GM21786 (cell line): Measurements from ENCODE around the gene C22orf42.
"Not testable (repeated sequence)": the region's sequence is repeated elsewhere in the genome, so short reads cannot be mapped to it uniquely, and the experiment has no call there.

ENCODE experiments used
- ATAC-seq: cut with Tn5 transposase; IDR thresholded peaks from one replicate; pipeline ENCODE4 v1.9.1; 2021; ENCODE audit not compliant: unreplicated experiment

Gene C22orf42

DNA sequence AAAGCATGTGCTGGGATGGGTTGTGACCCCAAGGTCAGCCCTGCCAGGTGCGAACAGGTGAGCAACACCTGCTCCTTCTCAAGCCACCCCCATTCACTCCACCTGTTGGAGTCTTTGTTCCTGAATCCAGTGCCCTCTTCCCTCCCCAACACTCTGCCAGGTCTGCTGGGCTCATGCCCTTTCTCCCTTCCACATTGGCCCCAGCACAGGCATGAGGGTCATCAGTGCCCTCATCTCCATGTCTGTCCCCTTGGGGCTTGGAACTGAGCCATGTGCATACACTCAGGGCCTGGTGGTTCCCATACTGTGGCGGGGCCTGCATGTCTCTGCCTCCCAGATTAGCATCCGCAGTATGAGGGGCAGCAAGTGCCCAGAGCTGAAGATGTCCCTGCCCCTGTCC, 26.7 kb upstream of the C22orf42 start:
- no peak for ATAC-seq

DNA sequence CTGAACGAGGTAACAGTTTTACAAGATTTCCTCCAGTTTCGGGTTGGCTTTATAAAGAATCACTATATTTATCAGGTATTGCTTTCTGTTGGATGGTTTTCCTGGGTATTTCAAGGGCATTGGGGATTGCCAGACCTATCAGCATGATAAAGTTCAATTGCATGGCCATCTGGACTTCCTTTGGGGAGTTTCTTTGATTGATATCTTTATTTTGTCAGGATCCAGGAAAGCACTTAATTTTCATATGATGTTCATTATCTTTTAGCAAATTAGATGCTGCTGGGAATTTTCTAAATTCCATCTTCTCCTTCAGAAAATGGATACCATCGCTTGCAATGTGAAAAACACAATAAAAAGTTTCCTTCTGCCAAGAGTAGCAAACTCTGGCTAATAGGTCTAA, 24.5 kb upstream of the C22orf42 start:
- no peak for ATAC-seq

DNA sequence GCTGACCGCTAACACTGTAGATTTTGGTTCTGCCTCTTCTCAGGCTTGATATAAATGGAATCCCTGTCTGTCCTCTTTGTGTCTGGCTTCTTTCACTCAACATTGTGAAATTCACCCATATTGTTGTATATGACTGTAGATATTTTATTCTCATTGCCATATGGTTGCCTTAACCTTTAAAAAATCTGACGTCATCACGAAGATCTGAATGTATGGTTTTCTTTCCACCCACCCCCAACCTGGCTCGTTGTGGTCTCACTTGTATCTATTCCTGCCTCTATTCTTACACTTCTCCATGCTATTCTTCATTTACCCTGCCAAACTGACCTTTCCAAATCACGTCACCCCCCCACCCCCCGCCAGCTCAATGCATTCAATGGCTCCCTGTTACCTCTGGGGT, 21.9 kb upstream of the C22orf42 start:
- no peak for ATAC-seq

DNA sequence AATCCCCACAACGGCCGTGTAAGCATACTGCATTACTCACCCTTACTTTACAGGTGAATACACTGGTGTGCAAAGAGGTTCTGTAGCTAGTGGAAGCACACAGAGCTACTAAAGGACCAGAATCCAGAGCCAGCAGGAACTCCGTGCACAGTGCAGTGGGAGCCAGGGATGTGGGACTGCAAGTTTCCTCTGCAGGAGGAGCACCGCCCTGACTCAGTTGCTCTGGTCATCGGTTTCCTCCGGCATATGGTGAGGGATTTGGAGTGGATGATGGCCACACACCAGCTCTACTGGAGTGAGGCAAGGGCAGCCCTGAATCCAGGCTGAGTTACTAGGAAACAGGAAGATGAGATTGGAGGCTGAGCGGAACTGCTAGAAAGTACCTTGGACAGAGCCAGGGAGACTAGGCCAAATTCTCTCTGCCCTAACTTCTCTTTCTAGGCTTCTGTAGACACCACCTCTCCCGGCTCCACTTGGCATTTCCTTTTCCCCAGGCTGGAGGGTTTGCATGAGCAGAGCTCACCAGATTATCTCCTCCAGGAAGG, 18.2 kb upstream of the C22orf42 start:
- ATAC-seq = no peak

DNA sequence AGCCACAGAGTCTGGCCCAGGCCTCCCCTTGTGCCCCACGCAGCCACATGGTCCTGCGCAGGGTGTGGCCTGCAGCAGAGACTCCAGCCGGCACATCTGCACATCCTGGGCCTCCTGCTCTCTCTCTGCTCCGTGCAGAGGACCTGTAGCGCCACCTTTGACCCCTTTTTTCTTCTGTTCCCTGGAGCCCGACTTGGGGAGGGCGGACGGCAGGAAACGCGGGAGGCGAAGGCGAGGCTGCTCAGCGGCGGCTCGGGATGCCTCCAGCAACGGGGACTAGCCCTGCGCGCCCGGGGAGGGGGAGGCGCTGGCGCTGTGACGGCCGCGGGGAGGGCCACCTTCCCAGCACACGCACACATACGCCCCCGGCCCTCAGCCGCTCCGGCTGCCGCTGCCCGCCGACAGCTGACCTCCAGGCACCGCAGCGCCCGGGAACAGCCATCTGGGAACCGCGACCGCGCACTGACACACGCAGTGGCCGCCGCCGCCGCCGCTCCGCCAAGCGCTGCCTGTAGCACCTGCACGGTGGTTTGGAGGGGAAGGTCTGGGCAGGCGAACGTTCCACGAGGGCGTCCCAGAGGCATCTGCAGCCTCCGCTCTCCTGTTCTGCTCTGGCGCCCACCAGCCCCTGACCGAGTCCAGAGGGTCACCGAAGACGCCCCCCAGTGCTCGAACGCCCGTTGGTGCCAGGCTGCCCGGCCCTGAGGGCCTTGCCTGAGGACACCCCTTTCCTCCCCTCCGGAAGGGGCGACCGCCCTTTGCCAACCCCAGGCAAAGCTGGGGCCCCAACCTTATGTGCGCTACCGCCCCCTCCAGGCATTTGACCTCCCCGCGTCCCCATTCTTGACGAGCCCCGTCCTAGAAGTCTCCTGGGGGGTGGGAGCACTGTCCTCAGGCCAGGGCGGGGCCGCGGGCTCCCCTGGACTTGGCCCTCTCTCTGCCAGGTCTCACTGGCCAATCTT, 16.9 kb upstream of the C22orf42 start:
- no peak for ATAC-seq

DNA sequence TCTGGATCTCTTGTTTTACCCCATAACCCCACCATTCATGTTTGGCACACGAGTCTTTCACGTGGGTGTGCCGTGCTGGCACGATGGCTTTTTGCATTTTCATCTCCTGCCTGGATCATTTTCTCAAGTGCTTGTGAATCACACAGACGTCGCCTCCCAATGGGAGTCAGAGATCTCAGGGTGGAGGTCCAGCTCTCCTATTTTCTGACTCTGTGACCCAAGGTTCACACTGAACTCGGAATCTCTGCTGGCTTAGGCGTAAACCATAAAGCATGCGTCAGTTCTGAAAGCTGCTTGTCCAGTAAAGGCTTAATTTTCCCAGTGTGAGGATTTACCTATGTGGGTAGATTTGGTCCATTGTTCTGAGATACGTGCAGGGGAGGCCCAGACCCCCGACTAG, 16.0 kb upstream of the C22orf42 start:
- ATAC-seq = no peak

DNA sequence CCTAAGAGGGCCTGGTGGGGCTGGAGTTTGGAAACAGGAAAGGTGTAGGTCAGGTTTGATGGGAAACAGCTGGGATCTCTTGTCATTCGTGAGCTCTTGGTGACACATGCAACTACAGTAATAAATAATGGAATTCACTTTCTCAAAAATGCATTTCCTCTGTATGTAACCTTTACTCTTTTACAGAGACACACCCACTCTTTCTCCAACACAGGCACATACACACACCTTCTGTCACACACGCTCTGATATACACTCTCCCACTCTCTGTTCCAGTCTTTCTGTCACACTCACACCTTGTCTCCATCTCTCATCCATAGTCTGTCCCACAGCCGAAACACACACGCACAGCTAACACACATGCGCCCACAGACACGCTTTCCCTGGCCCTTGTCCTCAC, 6.6 kb upstream of the C22orf42 start:
- ATAC-seq = no peak

DNA sequence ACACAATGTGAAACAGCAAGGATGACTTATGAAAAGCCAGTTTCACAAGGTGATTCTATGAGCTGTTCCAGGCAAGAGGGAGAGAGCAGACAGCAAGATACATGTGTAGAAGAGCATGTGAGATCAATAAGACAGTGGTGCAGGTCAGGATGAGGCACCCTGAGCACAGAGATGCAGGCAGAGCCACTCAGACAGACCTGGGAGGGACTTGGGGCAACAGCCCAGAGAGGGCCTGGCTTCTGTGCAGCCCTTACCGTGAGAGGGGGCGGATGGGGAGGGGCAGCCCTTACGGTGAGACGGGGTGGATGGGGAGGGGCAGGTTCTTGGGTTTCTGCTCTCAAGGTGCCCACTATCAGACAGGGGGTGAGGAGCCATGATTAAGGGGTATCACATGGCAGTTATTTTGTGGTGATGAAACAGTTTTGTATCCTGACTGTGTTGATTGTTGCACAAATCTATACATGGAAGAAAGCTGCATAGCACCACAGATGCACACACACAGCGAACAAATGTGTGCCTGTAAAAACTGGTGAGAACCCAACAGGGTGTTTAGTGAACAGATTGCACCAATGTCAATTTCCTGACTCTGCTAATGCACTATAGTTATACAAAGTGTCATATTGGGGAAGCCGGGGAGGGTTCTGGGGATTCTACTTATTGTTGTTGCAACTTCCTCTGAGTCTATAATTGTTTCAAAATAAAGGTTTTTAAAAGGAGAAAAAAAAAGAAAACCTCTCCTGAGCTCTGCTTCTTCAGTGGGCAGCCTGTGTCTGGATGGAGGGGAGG, 5.2 kb upstream of the C22orf42 start:
- no peak for ATAC-seq

DNA sequence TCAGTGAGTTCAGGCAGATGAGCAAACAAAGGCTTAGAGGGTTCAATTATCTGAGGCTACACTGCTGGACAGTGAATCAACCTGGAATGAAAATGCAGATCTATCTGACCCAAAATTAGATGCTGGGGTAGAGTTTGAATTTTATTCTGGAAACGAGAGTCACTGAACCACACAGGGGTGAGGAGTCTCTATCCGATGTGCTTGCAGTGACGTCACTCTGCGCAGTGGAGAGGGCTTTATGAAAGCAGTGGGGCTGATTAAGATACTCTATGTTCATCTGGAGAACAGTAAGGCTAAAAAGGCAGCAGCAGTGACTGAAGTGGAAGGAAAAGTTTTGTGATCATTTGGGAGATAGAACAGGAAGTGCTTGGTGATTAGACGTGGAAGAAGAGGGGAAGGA, 1.3 kb upstream of the C22orf42 start:
- ATAC-seq = not testable (repeated sequence)

DNA sequence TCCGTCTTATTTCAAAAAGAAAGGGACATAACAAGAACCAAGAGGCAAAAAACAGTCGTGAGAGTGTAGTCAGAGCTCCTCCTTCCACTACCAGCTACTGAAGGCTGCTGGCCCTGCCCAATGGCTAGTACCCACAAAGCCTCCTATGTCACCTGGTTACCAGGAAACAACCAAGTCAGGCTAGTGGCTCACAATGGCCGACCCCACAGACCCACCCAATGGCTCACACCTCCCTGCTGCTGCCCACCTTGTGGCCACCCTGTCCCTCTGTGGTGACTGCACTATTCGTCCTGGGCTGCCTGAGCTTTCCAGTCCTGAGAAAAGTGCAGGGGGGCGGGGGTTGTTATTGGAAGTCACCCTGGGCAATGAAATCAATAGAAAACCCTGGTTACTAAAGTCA, 1.5 kb downstream of the C22orf42 start:
- ATAC-seq = not testable (repeated sequence)

DNA sequence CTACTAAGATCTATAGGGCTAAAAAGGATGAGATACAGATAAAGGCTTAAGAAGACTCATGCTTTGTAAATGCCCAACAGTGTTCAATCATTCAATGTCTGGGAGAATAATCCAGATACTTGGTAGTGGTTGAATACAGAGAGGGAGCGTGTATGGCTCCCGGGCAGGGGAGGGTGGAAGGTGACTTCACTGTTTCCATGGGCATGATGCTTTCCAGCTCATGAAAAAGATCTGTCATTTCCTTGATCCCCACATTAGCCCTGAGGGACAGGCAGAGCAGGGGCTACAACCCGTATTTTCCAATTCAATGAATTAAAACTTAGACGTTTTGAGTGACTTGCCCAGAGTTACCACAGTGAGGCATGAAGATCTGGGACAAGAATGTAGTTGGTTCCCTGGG, 4.4 kb downstream of the C22orf42 start:
- ATAC-seq = not testable (repeated sequence)

DNA sequence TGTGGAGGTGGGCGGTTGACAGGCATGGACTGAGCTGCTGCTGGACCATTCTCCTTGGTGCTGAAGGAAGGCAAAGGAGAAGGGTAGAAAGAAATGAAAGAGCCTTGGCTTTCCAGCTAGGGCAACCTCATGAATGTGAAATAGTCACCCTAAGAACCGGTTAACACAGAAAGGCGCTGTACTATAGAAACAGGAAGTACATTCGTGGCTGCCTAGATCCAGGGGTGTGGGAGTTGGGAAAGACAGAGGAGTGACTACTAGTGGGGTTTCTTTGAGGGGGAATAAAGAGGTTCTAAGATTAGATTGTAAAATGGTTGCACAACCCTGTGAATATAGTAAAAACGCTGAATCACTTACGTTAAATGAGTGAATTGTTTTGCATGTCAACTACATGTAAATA, 7.5 kb downstream of the C22orf42 start:
- ATAC-seq = not testable (repeated sequence)

DNA sequence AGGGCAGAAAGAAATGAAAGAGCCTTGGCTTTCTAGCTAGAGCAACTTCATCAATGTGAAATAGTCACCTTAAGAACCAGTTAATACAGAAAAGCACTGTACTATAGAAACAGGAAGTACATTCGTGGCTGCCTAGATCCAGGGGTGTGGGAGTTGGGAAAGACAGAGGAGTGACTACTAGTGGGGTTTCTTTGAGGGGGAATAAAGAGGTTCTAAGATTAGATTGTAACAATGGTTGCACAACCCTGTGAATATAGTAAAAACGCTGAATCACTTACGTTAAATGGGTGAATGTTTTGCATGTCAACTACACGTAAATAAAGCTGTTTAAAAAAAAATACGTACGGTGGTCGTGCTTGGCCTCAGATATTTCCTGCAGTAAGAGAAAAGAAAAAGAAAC, 8.5 kb downstream of the C22orf42 start:
- not testable (repeated sequence) for ATAC-seq

DNA sequence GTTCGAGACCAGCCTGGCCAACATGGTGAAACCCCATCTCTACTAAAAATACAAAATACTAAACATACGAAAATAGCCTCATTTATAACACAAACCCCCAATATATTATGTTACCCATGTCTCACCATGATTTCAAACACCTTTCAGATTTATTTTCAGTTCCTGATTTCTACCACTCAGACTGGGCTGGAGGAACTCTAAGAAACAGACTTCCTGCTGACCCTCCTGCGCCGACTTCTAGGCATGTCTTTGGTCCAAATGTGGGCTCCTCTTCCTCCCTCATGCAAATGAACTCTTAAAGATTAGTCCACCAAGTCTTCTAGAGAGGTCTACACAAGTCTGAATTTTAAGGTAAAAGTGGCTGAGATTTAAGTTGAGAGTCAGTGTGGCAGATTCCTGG, 10.7 kb downstream of the C22orf42 start:
- ATAC-seq = not testable (repeated sequence)

DNA sequence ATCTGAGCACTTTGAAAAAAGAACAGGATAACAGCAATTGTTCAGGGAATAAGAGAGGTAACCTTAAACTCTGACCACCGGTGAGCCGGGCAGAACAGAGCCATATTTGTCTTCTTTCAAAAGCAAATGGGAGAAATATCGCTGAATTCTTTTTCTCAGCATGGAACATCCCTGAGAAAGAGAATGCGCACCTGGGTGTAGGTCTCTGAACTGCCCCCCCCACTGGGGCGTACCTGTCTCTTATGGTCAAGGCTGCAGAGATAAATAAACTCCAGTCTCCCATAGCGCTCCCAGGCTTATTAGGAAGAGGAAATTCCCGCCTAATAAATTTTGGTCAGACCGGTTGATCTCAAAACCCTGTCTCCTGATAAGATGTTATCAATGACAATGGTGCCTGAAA, 12.0 kb downstream of the C22orf42 start:
- not testable (repeated sequence) for ATAC-seq

DNA sequence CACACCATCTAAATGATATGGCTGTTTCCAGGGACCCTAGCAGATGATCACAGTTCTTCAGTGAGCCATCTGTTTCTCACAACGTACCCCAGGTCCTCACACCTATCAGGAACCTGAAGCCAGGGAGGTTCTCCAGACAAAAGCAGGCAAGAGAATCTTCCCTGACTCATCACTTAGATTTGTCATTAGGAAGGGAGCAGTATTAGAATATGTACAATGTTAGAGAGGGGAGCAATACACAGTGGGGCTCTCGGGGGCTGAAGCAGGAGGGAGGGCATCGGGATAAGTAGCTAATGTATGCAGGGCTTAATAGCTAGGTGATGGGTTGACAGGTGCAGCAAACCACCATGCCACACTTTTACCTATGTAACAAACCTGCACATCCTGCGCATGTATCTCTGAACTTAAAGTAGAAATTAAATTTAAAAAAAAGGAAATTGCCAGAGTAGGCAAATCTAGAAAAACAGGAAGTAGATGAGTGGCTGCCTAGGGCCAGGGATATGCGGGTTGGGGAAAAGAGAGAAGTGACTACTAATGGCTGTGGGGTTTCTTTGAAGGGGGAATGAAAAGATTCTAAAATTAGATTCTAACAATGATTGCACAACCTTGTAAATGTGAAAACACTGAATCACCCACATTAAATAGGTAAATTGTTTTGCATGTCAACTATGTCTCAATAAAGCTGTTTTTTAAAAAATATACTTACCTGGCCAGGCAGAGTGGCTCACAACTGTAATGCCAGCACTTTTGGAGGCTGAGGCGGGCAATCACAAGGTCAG, 14.4 kb downstream of the C22orf42 start:
- no peak for ATAC-seq

DNA sequence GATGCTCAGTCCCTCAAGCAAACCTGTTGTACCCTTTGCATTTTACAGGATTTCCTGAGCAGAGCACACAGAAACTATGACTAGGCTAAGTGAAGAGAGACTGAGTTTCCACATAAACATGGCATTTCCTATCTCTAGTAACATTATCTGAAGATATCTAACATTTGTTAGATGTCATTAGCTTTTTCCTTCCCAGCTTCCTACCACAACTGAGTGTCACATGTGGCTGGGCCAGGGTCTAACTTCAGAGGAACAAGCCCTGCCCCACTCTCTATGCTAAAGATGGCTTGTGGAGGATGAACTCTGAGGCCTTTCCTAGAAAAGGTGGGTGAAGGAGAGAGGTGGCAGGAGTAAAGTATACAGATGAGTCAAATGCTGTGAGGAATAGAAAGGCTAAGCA, 16.5 kb downstream of the C22orf42 start:
- no peak for ATAC-seq

DNA sequence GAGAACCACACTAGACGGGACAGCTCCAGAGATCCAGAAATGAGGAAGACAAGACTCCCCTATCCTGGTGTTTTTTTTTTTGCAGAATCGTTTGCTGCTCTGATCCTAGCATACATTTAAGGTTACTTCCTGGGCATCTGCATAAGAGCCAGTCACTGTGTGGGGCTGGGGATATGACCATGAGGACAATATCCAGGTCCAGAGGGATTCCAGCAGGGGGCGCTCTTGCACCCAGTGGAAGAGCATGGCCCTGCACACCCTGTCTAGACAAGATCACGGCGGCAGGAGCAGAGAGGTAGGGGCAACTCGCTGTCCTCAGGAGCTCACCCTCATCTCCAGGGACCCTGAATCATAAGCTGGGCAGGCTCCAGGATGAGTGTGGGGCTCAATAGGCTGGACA, 18.4 kb downstream of the C22orf42 start:
- not testable (repeated sequence) for ATAC-seq

DNA sequence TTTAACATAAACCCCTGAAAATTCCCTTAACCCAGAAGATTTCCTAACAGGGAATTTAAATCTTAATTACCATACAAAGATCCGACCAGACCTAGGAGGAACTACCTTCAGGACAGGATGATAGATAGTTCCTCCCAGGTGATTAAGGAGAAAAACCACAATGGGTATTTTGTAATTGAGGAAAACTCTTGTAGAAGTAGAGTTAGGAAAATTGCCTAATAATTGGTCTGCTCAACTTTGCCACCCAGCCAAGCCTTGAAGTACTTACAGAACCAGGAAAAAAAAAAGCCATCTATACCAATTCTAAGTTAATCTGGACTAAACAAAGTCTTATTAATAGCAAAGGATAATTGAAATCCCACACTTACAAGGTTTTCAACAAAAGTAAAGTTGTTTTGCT, 20.5 kb downstream of the C22orf42 start:
- ATAC-seq = not testable (repeated sequence)

DNA sequence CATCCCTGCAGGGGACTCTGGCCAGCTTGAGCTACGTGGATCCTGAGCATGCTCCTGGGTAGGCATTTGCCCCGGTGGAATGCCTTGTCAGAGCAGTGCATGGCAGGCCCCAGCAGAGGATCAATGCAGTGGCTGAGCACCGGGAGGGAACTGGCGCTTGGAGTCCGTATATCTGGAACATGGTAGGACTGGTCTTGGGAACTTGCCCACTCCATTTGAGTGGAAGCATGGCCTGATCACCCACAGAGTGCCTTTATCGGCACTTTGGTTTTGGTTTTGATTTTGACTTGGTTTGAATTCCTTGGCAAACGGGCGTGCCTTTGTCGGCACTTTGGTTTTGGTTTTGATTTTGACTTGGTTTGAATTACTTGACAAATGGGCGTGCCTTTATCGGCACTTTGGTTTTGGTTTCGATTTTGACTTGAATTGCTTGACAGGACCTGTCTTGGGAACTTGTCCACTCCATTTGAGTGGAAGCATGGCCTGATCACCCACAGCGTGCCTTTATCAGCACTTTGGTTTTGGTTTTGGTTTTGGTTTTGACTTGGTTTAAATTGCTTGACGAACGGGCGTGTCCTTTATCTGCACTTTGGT, 21.3 kb downstream of the C22orf42 start:
- ATAC-seq = not testable (repeated sequence)

DNA sequence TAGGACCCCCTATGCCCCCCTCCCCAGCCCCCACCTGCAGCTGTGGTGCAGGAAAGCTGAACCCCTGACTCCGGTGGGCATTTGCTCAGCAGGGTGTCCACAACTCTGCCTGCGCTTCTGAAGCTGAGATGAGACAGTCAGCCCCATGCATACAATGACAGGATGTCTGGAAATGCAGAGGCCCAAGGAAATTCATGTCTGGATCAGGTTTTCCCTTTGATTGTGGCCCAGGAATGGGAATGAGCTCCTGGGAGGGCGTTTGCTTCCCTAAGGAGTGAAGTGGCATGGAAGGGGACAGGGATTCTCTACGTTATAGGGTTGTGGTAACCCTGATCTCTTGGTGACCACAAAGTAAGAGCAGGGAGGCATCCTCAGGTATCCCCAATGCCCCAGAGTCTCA, 22.2 kb downstream of the C22orf42 start:
- not testable (repeated sequence) for ATAC-seq
